Glutamatergic neuron (in vitro differentiated cells): ENCODE data around the gene BTBD9. TPM values are rescaled to one million over a fixed set of nuclear protein-coding genes. Genes with fewer than 3 reads are reported as not detected.

Experiments used
- DNase-seq: peaks from one replicate; pipeline ENCODE4 v3.0.0; 2022
- H3K27ac Mint-ChIP-seq: one replicate; pipeline ENCODE4 v1.8.0; 2020; ENCODE audit warnings: mild to moderate bottlenecking, mixed read lengths, inconsistent platforms; ENCODE audit not compliant: unreplicated experiment
- H3K27me3 Mint-ChIP-seq: one replicate; pipeline ENCODE4 v1.8.0; 2020; ENCODE audit warnings: mild to moderate bottlenecking, moderate library complexity, mixed read lengths, inconsistent platforms; ENCODE audit not compliant: unreplicated experiment
- H3K36me3 Mint-ChIP-seq: one replicate; pipeline ENCODE4 v1.8.0; 2020; ENCODE audit warnings: mild to moderate bottlenecking, mixed read lengths, inconsistent platforms; ENCODE audit not compliant: unreplicated experiment
- H3K4me1 Mint-ChIP-seq: one replicate; pipeline ENCODE4 v1.8.0; 2020; ENCODE audit warnings: mild to moderate bottlenecking, low read depth, mixed read lengths, inconsistent platforms; ENCODE audit not compliant: unreplicated experiment
- H3K4me3 Mint-ChIP-seq: one replicate; pipeline ENCODE4 v1.8.0; 2020; ENCODE audit warnings: mild to moderate bottlenecking, mixed read lengths, inconsistent platforms; ENCODE audit not compliant: unreplicated experiment
- H3K9me3 Mint-ChIP-seq: one replicate; pipeline ENCODE4 v1.8.0; 2020; ENCODE audit warnings: mild to moderate bottlenecking, moderate library complexity, mixed read lengths, inconsistent platforms; ENCODE audit not compliant: unreplicated experiment
- total RNA-seq: library from RNA; stranded (reverse); fragmentation: NEBNext Ultra II Directional; extraction: Animal tissue kit (Norgen Biotek cat#: 25700); gene quantifications from one replicate; pipeline ENCODE4 v1.2.1, GENCODE V29; 2021; ENCODE audit not compliant: unreplicated experiment
- TF ChIP-seq, protein P1 (sequence below): fragments of 200-600 bp; sonication (generic); IDR thresholded peaks from one replicate; pipeline ENCODE4 v1.5.0; 2021; ENCODE audit not compliant: partially characterized antibody, unreplicated experiment

Gene BTBD9
- total RNA-seq, 1 donor from 2014 or later: 18.8 TPM

DNA sequence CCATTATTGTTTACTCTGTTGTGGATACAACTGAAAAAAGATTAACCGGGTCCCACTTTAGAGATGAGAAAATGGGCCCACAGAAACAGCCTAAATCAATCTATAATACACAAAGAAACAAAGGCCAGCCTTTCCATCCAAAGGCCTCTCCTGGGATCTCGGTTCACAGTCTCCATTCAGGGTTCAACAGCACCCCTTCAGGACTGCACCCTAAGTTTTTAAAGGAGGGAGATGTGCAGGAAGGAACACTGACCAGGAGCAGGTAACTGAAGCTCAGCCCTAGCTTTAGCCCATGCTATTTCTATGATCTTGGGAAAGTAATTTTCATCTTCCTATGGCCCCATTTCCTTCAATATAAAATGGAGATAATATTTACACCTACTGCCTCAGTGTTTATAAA, 147.7 kb downstream of the BTBD9 start:
- DNase-seq: no peak
- Mint-ChIP-seq H3K27me3 (peaks cover 4% of the 10 kb centered on the region), H3K27ac (peak overlapping the region; percentile 82), H3K9me3 (peaks cover 10% of the 10 kb centered on the region), H3K4me3 (no peak overlapping the region), H3K4me1 (peaks cover 42% of the 10 kb centered on the region), H3K36me3 (no peaks in the 10 kb centered on the region)
- TF ChIP-seq, protein P1, sequence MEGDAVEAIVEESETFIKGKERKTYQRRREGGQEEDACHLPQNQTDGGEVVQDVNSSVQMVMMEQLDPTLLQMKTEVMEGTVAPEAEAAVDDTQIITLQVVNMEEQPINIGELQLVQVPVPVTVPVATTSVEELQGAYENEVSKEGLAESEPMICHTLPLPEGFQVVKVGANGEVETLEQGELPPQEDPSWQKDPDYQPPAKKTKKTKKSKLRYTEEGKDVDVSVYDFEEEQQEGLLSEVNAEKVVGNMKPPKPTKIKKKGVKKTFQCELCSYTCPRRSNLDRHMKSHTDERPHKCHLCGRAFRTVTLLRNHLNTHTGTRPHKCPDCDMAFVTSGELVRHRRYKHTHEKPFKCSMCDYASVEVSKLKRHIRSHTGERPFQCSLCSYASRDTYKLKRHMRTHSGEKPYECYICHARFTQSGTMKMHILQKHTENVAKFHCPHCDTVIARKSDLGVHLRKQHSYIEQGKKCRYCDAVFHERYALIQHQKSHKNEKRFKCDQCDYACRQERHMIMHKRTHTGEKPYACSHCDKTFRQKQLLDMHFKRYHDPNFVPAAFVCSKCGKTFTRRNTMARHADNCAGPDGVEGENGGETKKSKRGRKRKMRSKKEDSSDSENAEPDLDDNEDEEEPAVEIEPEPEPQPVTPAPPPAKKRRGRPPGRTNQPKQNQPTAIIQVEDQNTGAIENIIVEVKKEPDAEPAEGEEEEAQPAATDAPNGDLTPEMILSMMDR: no peak

DNA sequence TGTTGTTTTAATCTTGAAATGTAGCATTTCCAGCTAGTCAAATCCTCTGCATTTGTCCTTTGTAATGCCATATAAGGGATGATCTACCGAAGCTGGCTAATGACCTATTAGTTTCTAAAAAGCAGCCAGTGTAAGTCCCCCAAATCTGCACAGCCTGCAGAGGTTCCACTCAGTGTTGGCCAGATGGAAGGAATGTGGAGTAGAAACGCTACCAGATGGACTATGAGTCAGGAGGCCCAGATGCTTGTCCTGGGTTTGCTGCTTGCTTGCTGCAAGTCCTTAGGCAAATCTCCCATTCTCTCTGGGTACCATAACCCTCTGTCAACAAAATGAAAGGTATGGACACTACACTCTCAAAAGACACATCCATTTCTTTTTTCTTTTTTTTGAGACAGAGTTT, 149.8 kb downstream of the BTBD9 start:
- peaks cover 4% of the 10 kb centered on the region for H3K27me3 Mint-ChIP-seq
- peak; percentile 57 for DNase-seq
- peak overlapping the region; percentile 94 for H3K27ac Mint-ChIP-seq
- TF ChIP-seq, protein P1: no peak
- peak overlapping the region; percentile 71 for H3K4me3 Mint-ChIP-seq
- no peaks in the 10 kb centered on the region for H3K36me3 Mint-ChIP-seq
- peaks cover 10% of the 10 kb centered on the region for H3K9me3 Mint-ChIP-seq
- H3K4me1 Mint-ChIP-seq: peaks cover 34% of the 10 kb centered on the region

DNA sequence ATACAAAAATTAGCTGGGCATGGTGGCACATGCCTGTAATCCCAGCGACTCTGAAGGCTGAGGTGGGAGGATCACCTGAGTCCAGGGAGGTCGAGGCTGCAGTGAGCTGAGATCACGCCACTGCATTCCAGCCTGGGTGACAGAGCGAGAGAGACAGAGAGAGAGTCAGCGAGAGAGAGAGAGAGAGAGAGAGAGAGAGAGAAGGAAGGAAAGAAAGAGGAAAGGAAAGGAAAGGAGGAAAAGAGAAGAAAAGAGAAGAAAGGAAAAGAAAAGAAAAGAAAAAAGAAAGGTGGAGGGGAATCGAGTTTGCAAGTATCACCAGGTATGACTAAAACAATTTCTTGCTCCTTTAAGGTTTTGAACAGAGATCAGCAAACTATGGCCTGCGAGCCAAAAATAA, 152.3 kb downstream of the BTBD9 start:
- H3K9me3 Mint-ChIP-seq: peaks cover 8% of the 10 kb centered on the region
- H3K27ac Mint-ChIP-seq: peak overlapping the region; percentile 44
- H3K4me1 Mint-ChIP-seq: peaks cover 23% of the 10 kb centered on the region
- H3K27me3 Mint-ChIP-seq: peaks cover 4% of the 10 kb centered on the region
- no peak overlapping the region for H3K4me3 Mint-ChIP-seq
- no peaks in the 10 kb centered on the region for H3K36me3 Mint-ChIP-seq
- no peak for DNase-seq
- TF ChIP-seq, protein P1: no peak

DNA sequence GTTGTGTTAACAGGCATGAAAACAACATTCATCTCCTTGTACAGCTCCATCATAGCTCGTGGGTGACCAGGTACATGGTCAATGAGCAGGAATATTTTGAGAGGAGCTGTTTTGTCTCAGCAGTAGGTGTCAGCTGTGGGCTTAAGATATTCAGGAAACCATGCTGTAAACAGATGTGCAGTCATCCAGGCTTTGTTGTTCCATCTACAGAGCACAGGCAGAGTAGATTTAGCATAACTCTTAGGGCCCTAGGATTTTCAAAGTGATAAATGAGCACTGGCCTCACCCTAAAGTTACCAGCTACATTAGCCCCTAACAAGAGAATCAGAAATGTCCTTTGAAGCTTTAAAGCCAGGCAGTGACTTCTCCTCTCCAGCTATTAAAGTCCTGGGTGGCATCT, 154.2 kb downstream of the BTBD9 start:
- H3K27ac Mint-ChIP-seq: no peak overlapping the region
- H3K9me3 Mint-ChIP-seq: peaks cover 5% of the 10 kb centered on the region
- no peak overlapping the region for H3K4me3 Mint-ChIP-seq
- H3K27me3 Mint-ChIP-seq: peaks cover 4% of the 10 kb centered on the region
- no peak for DNase-seq
- TF ChIP-seq, protein P1: no peak
- H3K36me3 Mint-ChIP-seq: no peaks in the 10 kb centered on the region
- peaks cover 10% of the 10 kb centered on the region for H3K4me1 Mint-ChIP-seq

DNA sequence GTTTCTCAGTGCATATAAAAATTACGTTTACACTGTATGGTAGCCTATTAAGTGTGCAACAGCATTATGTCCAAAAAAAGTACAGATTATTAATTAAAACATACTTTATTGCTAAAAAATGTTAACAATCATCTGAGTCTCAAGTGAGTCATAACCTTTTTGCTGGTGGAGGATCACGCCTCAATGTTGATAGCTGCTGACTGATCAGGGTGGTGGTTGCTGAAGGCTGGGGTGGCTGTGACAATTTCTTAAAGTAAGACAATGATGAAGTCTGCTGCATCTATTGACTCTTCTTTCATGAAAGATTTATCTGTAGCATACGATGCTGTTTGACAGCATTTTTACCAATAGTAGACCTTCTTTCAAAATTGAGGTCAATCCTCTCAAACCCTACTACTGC, 155.1 kb downstream of the BTBD9 start:
- Mint-ChIP-seq H3K4me1 (peaks cover 3% of the 10 kb centered on the region), H3K9me3 (peaks cover under 1% of the 10 kb centered on the region), H3K27me3 (peaks cover 4% of the 10 kb centered on the region), H3K4me3 (no peak overlapping the region), H3K36me3 (no peaks in the 10 kb centered on the region), H3K27ac (no peak overlapping the region)
- TF ChIP-seq, protein P1: no peak
- no peak for DNase-seq
